Fibroblast of pulmonary artery (primary cell): ENCODE measurements around the gene DDX46.

ENCODE experiments used
- DNase-seq: peaks from one replicate; pipeline ENCODE4 v3.0.0-alpha.2; 2010; ENCODE audit warnings: low read depth
- H3K4me3 ChIP-seq: replicated peaks from 2 replicates; pipeline ENCODE4 v1.5.1; 2011; ENCODE audit warnings: low read depth, mild to moderate bottlenecking, control low read depth, low read length, moderate library complexity
- TF ChIP-seq, protein P1 (sequence below): IDR thresholded peaks from 2 replicates; pipeline ENCODE4 v1.5.1; 2011; ENCODE audit warnings: mild to moderate bottlenecking, control low read depth, low read length, inconsistent platforms; ENCODE audit errors: missing control alignments

The DDX46 gene

DNA sequence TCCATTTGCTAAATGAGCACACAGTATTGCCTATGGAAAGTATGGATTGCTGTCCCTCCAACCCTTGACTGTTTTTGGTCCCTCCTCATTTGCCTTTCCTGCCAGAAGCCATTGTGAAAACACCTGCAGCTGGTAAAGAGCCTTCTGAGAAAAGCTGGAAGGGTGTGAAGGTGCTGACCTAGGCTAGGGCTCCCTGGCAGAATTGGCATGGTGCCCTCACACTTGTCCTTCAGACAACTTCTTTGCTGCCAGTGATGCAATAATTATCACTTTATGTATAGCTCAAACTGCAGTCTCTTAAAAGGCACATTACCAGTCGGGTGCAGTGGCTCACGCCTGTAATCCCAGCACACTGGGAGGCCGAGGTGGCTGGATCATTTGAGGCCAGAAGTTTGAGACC lies 119.8 kb downstream of the DDX46 start:
- TF ChIP-seq, protein P1, sequence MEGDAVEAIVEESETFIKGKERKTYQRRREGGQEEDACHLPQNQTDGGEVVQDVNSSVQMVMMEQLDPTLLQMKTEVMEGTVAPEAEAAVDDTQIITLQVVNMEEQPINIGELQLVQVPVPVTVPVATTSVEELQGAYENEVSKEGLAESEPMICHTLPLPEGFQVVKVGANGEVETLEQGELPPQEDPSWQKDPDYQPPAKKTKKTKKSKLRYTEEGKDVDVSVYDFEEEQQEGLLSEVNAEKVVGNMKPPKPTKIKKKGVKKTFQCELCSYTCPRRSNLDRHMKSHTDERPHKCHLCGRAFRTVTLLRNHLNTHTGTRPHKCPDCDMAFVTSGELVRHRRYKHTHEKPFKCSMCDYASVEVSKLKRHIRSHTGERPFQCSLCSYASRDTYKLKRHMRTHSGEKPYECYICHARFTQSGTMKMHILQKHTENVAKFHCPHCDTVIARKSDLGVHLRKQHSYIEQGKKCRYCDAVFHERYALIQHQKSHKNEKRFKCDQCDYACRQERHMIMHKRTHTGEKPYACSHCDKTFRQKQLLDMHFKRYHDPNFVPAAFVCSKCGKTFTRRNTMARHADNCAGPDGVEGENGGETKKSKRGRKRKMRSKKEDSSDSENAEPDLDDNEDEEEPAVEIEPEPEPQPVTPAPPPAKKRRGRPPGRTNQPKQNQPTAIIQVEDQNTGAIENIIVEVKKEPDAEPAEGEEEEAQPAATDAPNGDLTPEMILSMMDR: no peak
- no peak overlapping the region for H3K4me3 ChIP-seq
- no peak for DNase-seq

DNA sequence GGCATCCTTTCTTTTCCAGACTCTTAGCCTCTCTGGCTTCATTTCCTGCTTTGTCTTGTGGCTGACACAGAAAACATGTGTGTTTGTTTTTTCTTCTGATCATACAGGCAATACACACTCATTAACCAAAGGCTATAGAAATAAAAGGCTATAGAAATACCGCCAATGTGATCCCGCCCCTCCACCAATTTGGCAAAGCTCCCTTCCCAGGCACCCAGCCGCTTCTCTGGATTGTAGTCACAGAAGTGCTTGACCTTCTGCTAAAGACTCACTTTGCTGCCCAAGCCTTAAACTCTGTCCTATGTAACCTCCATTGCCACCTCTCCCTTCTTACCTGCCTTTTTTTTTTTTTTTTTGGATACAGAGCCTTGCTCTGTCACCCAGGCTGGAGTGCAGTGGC lies 120.9 kb downstream of the DDX46 start:
- no peak for DNase-seq
- TF ChIP-seq, protein P1: no peak

More for the DNA sequence above, 120.9 kb downstream of the DDX46 start:
- H3K4me3 ChIP-seq: no peak overlapping the region
